Measurements from ENCODE around the gene LITAF.
"Not testable (repeated sequence)": the region's sequence is repeated elsewhere in the genome, so short reads cannot be mapped to it uniquely, and the experiment has no call there.

LITAF gene

GRCh38 chr16:11565665-11566064, 21.1 kb downstream of the LITAF start:
- Histone ChIP-seq H3K9ac (ENCODE audit: low read length) (no peak overlapping the region), H3K9me3 (ENCODE audit: control insufficient read depth, low read length) (no peaks in the 10 kb centered on the region)

GRCh38 chr16:11564046-11564926, 22.4 kb downstream of the LITAF start:
- no peaks in the 10 kb centered on the region for H3K36me3 ChIP-seq (ENCODE audit: control insufficient read depth, insufficient read depth, low read length, severe bottlenecking)
- no peaks in the 10 kb centered on the region for H3K9me3 ChIP-seq (ENCODE audit: control insufficient read depth, low read length)
- no peak for DNase-seq (ENCODE audit: low read depth)
- no peak overlapping the region for H3K9ac ChIP-seq (ENCODE audit: low read length)
- H3K27me3 ChIP-seq (replicated peaks; ENCODE audit: control insufficient read depth, insufficient read depth, low read length): no peaks in the 10 kb centered on the region
- H3K4me3 ChIP-seq (ENCODE audit: low read length): no peak overlapping the region
- peaks cover 5% of the 10 kb centered on the region for H3K4me1 ChIP-seq (ENCODE audit: control insufficient read depth, insufficient read depth, low read length)

More at GRCh38 chr16:11565665-11566064, 21.1 kb downstream of the LITAF start:
- H3K4me1 ChIP-seq (ENCODE audit: control insufficient read depth, insufficient read depth, low read length): peaks cover 4% of the 10 kb centered on the region
- no peaks in the 10 kb centered on the region for H3K36me3 ChIP-seq (ENCODE audit: control insufficient read depth, insufficient read depth, low read length, severe bottlenecking)
- no peak for DNase-seq (ENCODE audit: low read depth)
- no peak overlapping the region for H3K4me3 ChIP-seq (ENCODE audit: low read length)
- H3K27me3 ChIP-seq (replicated peaks; ENCODE audit: control insufficient read depth, insufficient read depth, low read length): no peaks in the 10 kb centered on the region

GRCh38 chr16:11563493-11564040, 23.2 kb downstream of the LITAF start:
- Histone ChIP-seq H3K4me1 (ENCODE audit: control insufficient read depth, insufficient read depth, low read length) (peaks cover 5% of the 10 kb centered on the region), H3K4me3 (ENCODE audit: low read length) (no peak overlapping the region), H3K9me3 (ENCODE audit: control insufficient read depth, low read length) (no peaks in the 10 kb centered on the region), H3K27me3 (replicated peaks; ENCODE audit: control insufficient read depth, insufficient read depth, low read length) (no peaks in the 10 kb centered on the region), H3K36me3 (ENCODE audit: control insufficient read depth, insufficient read depth, low read length, severe bottlenecking) (no peaks in the 10 kb centered on the region), H3K9ac (ENCODE audit: low read length) (no peak overlapping the region)
- no peak for DNase-seq (ENCODE audit: low read depth)

GRCh38 chr16:11562941-11563340, 23.8 kb downstream of the LITAF start:
- H3K9ac ChIP-seq (ENCODE audit: low read length): no peak overlapping the region
- DNase-seq (ENCODE audit: low read depth): no peak
- H3K9me3 ChIP-seq (ENCODE audit: control insufficient read depth, low read length): no peaks in the 10 kb centered on the region
- H3K4me3 ChIP-seq (ENCODE audit: low read length): no peak overlapping the region
- H3K4me1 ChIP-seq (ENCODE audit: control insufficient read depth, insufficient read depth, low read length): peaks cover 5% of the 10 kb centered on the region
- no peaks in the 10 kb centered on the region for H3K27me3 ChIP-seq (replicated peaks; ENCODE audit: control insufficient read depth, insufficient read depth, low read length)
- H3K36me3 ChIP-seq (ENCODE audit: control insufficient read depth, insufficient read depth, low read length, severe bottlenecking): no peaks in the 10 kb centered on the region

GRCh38 chr16:11562411-11562810, 24.3 kb downstream of the LITAF start:
- Histone ChIP-seq H3K9me3 (ENCODE audit: control insufficient read depth, low read length) (no peaks in the 10 kb centered on the region), H3K36me3 (ENCODE audit: control insufficient read depth, insufficient read depth, low read length, severe bottlenecking) (no peaks in the 10 kb centered on the region), H3K4me1 (ENCODE audit: control insufficient read depth, insufficient read depth, low read length) (peaks cover 5% of the 10 kb centered on the region), H3K27me3 (replicated peaks; ENCODE audit: control insufficient read depth, insufficient read depth, low read length) (no peaks in the 10 kb centered on the region), H3K4me3 (ENCODE audit: low read length) (no peak overlapping the region), H3K9ac (ENCODE audit: low read length) (no peak overlapping the region)
- no peak for DNase-seq (ENCODE audit: low read depth)

GRCh38 chr16:11561856-11562255, 24.9 kb downstream of the LITAF start:
- Histone ChIP-seq H3K9ac (ENCODE audit: low read length) (no peak overlapping the region), H3K4me3 (ENCODE audit: low read length) (no peak overlapping the region), H3K36me3 (ENCODE audit: control insufficient read depth, insufficient read depth, low read length, severe bottlenecking) (no peaks in the 10 kb centered on the region), H3K27me3 (replicated peaks; ENCODE audit: control insufficient read depth, insufficient read depth, low read length) (no peaks in the 10 kb centered on the region), H3K4me1 (ENCODE audit: control insufficient read depth, insufficient read depth, low read length) (peaks cover 5% of the 10 kb centered on the region), H3K9me3 (ENCODE audit: control insufficient read depth, low read length) (no peaks in the 10 kb centered on the region)
- no peak for DNase-seq (ENCODE audit: low read depth)

GRCh38 chr16:11561454-11561805, 25.3 kb downstream of the LITAF start:
- no peaks in the 10 kb centered on the region for H3K27me3 ChIP-seq (replicated peaks; ENCODE audit: control insufficient read depth, insufficient read depth, low read length)
- H3K9ac ChIP-seq (ENCODE audit: low read length): no peak overlapping the region
- H3K9me3 ChIP-seq (ENCODE audit: control insufficient read depth, low read length): peaks cover 3% of the 10 kb centered on the region
- peaks cover 1% of the 10 kb centered on the region for H3K36me3 ChIP-seq (ENCODE audit: control insufficient read depth, insufficient read depth, low read length, severe bottlenecking)
- peak; percentile 46 for DNase-seq (ENCODE audit: low read depth)
- peaks cover 5% of the 10 kb centered on the region for H3K4me1 ChIP-seq (ENCODE audit: control insufficient read depth, insufficient read depth, low read length)
- no peak overlapping the region for H3K4me3 ChIP-seq (ENCODE audit: low read length)

GRCh38 chr16:11560701-11561453, 25.8 kb downstream of the LITAF start:
- Histone ChIP-seq H3K4me1 (ENCODE audit: control insufficient read depth, insufficient read depth, low read length) (peaks cover 5% of the 10 kb centered on the region), H3K9ac (ENCODE audit: low read length) (no peak overlapping the region), H3K27me3 (replicated peaks; ENCODE audit: control insufficient read depth, insufficient read depth, low read length) (no peaks in the 10 kb centered on the region), H3K9me3 (ENCODE audit: control insufficient read depth, low read length) (peaks cover 8% of the 10 kb centered on the region), H3K4me3 (ENCODE audit: low read length) (no peak overlapping the region), H3K36me3 (ENCODE audit: control insufficient read depth, insufficient read depth, low read length, severe bottlenecking) (peaks cover 7% of the 10 kb centered on the region)
- peak; percentile 40 for DNase-seq (ENCODE audit: low read depth)

- H3K9ac ChIP-seq (ENCODE audit: low read length); H3K4me3 ChIP-seq (ENCODE audit: low read length); H3K27me3 ChIP-seq (replicated peaks; ENCODE audit: control insufficient read depth, insufficient read depth, low read length); DNase-seq (ENCODE audit: low read depth); H3K4me1 ChIP-seq (ENCODE audit: control insufficient read depth, insufficient read depth, low read length): not testable (repeated sequence)
- H3K36me3 ChIP-seq (ENCODE audit: control insufficient read depth, insufficient read depth, low read length, severe bottlenecking): peaks cover 28% of the 10 kb centered on the region
- peaks cover 10% of the 10 kb centered on the region for H3K9me3 ChIP-seq (ENCODE audit: control insufficient read depth, low read length)
Observed at GRCh38 chr16:11558308-11558823, 28.4 kb downstream of the LITAF start.

GRCh38 chr16:11557801-11558200, 28.9 kb downstream of the LITAF start:
- H3K27me3 ChIP-seq (replicated peaks; ENCODE audit: control insufficient read depth, insufficient read depth, low read length): no peaks in the 10 kb centered on the region
- H3K9me3 ChIP-seq (ENCODE audit: control insufficient read depth, low read length): peaks cover 10% of the 10 kb centered on the region
- DNase-seq (ENCODE audit: low read depth): no peak
- peaks cover 32% of the 10 kb centered on the region for H3K36me3 ChIP-seq (ENCODE audit: control insufficient read depth, insufficient read depth, low read length, severe bottlenecking)
- H3K4me1 ChIP-seq (ENCODE audit: control insufficient read depth, insufficient read depth, low read length): peaks cover 5% of the 10 kb centered on the region
- no peak overlapping the region for H3K4me3 ChIP-seq (ENCODE audit: low read length)
- no peak overlapping the region for H3K9ac ChIP-seq (ENCODE audit: low read length)

Data from adipocyte (in vitro differentiated cells).